ENCODE measurements around the gene BAIAP2. TPM values are rescaled to one million over a fixed set of nuclear protein-coding genes. Genes with fewer than 3 reads are reported as not detected.

Gene BAIAP2
- total and polyA plus RNA-seq, 8 donors = 4.7 to 16.4 (median 11.1) TPM

DNA sequence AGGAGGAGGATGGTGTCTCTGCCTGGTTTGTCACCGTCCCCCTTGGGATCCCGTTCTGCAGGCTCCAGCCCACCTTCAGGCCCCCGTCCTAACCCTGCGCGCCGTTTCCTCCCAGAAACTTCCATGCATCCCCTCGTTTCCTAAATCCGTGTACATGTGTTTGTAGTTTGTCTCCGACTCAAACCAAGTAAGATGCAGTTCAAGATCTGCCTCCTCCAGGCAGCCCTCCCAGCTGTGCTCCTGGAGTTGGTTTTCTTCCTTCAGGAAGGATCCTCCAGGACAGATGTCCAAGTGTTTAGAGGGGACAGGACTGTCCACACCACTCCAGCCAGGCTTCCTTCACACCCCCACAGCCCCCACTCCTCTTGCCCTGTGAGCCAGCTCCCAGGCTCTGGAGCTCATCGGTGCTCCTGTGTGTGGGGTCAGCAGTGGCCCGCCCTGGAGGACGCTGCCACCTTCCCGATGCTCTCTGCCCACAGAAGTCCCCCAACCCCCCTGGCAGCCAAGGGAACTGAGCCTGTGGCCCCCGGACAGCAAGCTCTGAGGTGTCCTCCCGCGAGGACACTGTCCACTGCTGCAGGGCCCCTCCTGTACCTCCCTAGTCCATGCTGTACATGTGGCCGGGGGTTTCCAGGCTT lies 11.3 kb downstream of the BAIAP2 start:
- intact Hi-C loops (cut with DNase I) = no loop called here
- TF ChIP-seq, protein P1, sequence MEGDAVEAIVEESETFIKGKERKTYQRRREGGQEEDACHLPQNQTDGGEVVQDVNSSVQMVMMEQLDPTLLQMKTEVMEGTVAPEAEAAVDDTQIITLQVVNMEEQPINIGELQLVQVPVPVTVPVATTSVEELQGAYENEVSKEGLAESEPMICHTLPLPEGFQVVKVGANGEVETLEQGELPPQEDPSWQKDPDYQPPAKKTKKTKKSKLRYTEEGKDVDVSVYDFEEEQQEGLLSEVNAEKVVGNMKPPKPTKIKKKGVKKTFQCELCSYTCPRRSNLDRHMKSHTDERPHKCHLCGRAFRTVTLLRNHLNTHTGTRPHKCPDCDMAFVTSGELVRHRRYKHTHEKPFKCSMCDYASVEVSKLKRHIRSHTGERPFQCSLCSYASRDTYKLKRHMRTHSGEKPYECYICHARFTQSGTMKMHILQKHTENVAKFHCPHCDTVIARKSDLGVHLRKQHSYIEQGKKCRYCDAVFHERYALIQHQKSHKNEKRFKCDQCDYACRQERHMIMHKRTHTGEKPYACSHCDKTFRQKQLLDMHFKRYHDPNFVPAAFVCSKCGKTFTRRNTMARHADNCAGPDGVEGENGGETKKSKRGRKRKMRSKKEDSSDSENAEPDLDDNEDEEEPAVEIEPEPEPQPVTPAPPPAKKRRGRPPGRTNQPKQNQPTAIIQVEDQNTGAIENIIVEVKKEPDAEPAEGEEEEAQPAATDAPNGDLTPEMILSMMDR (IDR thresholded peaks at IDR 0.05) = no peak
- Histone ChIP-seq H3K9me3 (no peaks in the 10 kb centered on the region), H3K4me3 (no peak overlapping the region), H3K27me3 (no peaks in the 10 kb centered on the region), H3K27ac (no peak overlapping the region), H3K4me1 (peaks cover 0 to 5% (median 0%) of the 10 kb centered on the region in 3 donors), H3K36me3 (no peaks in the 10 kb centered on the region)
- WGBS, 2 donors = 77 to 79% methylated on average over 17 of the region's 17 CpGs
- ATAC-seq (no peak), FAIRE-seq (no peak), DNase-seq (no peak)

- TF ChIP-seq, protein P1 (IDR thresholded peaks at IDR 0.05) = no peak
- Histone ChIP-seq H3K4me1 (peaks cover 0 to 5% (median 0%) of the 10 kb centered on the region in 3 donors), H3K36me3 (no peaks in the 10 kb centered on the region), H3K27me3 (no peaks in the 10 kb centered on the region), H3K4me3 (no peak overlapping the region), H3K9me3 (no peaks in the 10 kb centered on the region), H3K27ac (no peak overlapping the region)
- no peak for DNase-seq
- WGBS, 2 donors = 74 to 85% methylated on average over 18 of the region's 18 CpGs
- FAIRE-seq = no peak
- no peak for ATAC-seq
- intact Hi-C loops (cut with DNase I) = no loop called here
Measured at GRCh38 chr17:81046770-81047359, 11.9 kb downstream of the BAIAP2 start.

- Histone ChIP-seq H3K4me3 (no peak overlapping the region), H3K4me1 (peaks cover 0 to 5% (median 0%) of the 10 kb centered on the region in 3 donors), H3K27ac (no peak overlapping the region), H3K27me3 (no peaks in the 10 kb centered on the region), H3K9me3 (no peaks in the 10 kb centered on the region), H3K36me3 (no peaks in the 10 kb centered on the region)
- intact Hi-C loops (cut with DNase I) = no loop called here
- no peak for ATAC-seq
- no peak for FAIRE-seq
- TF ChIP-seq, protein P1 (IDR thresholded peaks at IDR 0.05) = no peak
- 84 to 87% methylated on average over 28 of the region's 28 CpGs for WGBS, 2 donors
- no peak for DNase-seq
Measured at GRCh38 chr17:81048827-81049371, 13.9 kb downstream of the BAIAP2 start.

DNA sequence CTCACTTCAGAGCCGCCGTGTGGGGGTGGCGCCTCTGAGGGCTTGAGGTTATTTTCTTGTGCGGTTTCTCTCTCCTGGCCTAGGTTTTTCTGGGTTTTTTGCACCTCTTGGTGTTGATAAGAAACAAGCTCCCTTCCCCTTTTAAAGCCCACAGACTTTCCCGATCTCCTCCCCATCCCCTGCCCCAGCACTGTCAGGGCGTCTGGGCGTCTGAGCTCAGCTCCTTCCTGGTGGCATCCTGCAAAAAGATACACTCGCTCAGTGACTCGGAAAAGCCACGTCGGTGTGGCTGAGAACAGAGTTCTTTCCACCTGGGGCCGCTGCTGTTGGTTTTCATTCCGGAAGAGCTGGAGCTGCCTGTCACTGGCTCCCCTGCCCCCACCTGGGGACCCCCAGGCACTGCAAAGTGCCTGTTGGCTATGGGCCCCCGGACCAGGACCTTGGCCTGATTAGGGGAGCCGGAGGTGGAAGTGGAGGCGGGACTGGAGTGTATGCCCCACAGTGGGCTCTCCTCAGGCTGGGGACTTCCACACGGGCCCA lies 14.5 kb downstream of the BAIAP2 start:
- Histone ChIP-seq H3K27me3 (no peaks in the 10 kb centered on the region), H3K4me3 (no peak overlapping the region), H3K4me1 (peaks cover 0 to 5% (median 0%) of the 10 kb centered on the region in 3 donors), H3K27ac (peak overlapping the region; percentile 31 to 65 (median 56)), H3K9me3 (no peaks in the 10 kb centered on the region), H3K36me3 (no peaks in the 10 kb centered on the region)
- 75% methylated on average over 17 of the region's 17 CpGs for WGBS, 2 donors
- TF ChIP-seq, protein P1 (IDR thresholded peaks at IDR 0.05) = no peak
- intact Hi-C loops (cut with DNase I) = no loop called here
- FAIRE-seq (no peak), ATAC-seq (no peak), DNase-seq (no peak)
